ENCODE results near the gene RANBP3. TPM values are rescaled to one million over a fixed set of nuclear protein-coding genes. Genes with fewer than 3 reads are reported as not detected.
"Not testable (repeated sequence)": the region's sequence is repeated elsewhere in the genome, so short reads cannot be mapped to it uniquely, and the experiment has no call there.

RANBP3 gene
- total RNA-seq, 1 donor from 2014 or later: 77.8 TPM

DNA sequence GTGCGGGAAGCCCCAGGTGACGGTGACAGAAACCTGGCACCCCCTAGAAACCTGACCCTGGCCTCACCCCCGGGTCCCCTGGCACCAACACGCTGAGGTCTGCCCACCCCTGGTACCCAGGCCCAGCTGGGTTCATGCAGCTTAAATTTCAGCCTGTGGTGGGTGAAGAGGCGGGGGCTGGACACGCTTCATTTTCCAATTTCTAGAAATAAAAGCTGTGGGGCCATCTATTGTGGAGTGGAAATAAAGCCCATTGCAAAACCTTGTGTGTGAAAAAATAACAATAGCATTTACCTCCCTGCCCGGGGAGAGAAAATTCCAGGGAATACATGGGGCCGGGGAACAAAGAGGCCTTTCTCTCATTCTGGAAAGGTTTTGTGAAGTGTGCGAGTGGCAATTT lies 100.1 kb downstream of the RANBP3 start:
- no peak for TF ChIP-seq CTCF (IDR thresholded peaks at IDR 0.05)
- no peak for TF ChIP-seq EZH2 (IDR thresholded peaks at IDR 0.05)
- TF ChIP-seq EZH2phosphoT487 (IDR thresholded peaks at IDR 0.05): no peak
- Mint-ChIP-seq H3K4me3 (no peak overlapping the region), H3K4me1 (peaks cover 33% of the 10 kb centered on the region), H3K36me3 (no peaks in the 10 kb centered on the region), H3K9me3 (no peaks in the 10 kb centered on the region), H3K27ac (peak overlapping the region; percentile 90), H3K27me3 (ENCODE audit: insufficient read depth, low read depth) (peaks cover 7% of the 10 kb centered on the region)
- peak; percentile 57 for DNase-seq (ENCODE audit: low spot score)
- Histone ChIP-seq H4K20me1 (ENCODE audit: low read depth) (no peaks in the 10 kb centered on the region), H3K4me3 (no peak overlapping the region), H3K27me3 (no peaks in the 10 kb centered on the region), H3K4me1 (peaks cover 23% of the 10 kb centered on the region), H3K79me2 (ENCODE audit: low read depth) (no peaks in the 10 kb centered on the region), H2AFZ (replicated peaks) (no peak overlapping the region), H3K9ac (no peak overlapping the region), H3K4me2 (peak overlapping the region; percentile 27), H3F3A (ENCODE audit: low read depth) (peaks cover 16% of the 10 kb centered on the region), H3K9me3 (ENCODE audit: low read depth) (no peaks in the 10 kb centered on the region), H3K27ac (peak overlapping the region; percentile 56), H3K36me3 (no peaks in the 10 kb centered on the region)

DNA sequence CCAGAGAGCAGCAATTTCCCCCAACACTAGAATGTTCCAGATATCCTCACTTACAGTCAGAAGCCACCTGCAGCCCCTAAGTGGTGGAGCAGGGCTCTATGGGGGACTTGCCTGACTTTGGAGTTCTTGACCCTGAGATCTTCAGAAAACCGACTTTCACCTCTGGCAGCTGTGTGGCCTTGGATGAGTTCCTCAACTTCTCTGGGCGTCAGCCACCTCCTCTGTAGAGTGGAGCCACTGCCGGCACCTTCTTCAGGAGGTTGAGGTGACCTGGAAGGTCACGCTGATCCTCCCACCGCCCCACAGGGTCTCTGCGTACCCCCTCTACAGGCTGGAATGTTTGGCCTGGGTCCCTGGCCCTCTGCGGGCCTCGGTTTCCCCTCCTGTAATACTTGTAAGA lies 100.5 kb downstream of the RANBP3 start:
- Mint-ChIP-seq H3K9me3 (no peaks in the 10 kb centered on the region), H3K36me3 (no peaks in the 10 kb centered on the region), H3K27ac (no peak overlapping the region), H3K4me1 (peaks cover 33% of the 10 kb centered on the region), H3K4me3 (no peak overlapping the region), H3K27me3 (ENCODE audit: insufficient read depth, low read depth) (peaks cover 7% of the 10 kb centered on the region)
- Histone ChIP-seq H3K27ac (peak overlapping the region; percentile 56), H3K4me2 (peak overlapping the region; percentile 27), H3K9ac (no peak overlapping the region), H3K4me3 (no peak overlapping the region), H3K79me2 (ENCODE audit: low read depth) (no peaks in the 10 kb centered on the region), H3F3A (ENCODE audit: low read depth) (peaks cover 16% of the 10 kb centered on the region), H3K36me3 (no peaks in the 10 kb centered on the region), H2AFZ (replicated peaks) (no peak overlapping the region), H4K20me1 (ENCODE audit: low read depth) (no peaks in the 10 kb centered on the region), H3K4me1 (peaks cover 23% of the 10 kb centered on the region), H3K9me3 (ENCODE audit: low read depth) (no peaks in the 10 kb centered on the region), H3K27me3 (no peaks in the 10 kb centered on the region)
- TF ChIP-seq EZH2 (IDR thresholded peaks at IDR 0.05): no peak
- no peak for TF ChIP-seq EZH2phosphoT487 (IDR thresholded peaks at IDR 0.05)
- TF ChIP-seq CTCF (IDR thresholded peaks at IDR 0.05): no peak
- DNase-seq (ENCODE audit: low spot score): no peak

- H3K4me2 ChIP-seq; H3K9ac ChIP-seq; H2AFZ ChIP-seq (replicated peaks); H3K27ac ChIP-seq; H3K27me3 Mint-ChIP-seq (ENCODE audit: insufficient read depth, low read depth); H3K9me3 Mint-ChIP-seq; DNase-seq (ENCODE audit: low spot score); H3K4me3 ChIP-seq; H3K36me3 Mint-ChIP-seq; H3K9me3 ChIP-seq (ENCODE audit: low read depth); H3K79me2 ChIP-seq (ENCODE audit: low read depth); H3K27me3 ChIP-seq; H3K36me3 ChIP-seq; H4K20me1 ChIP-seq (ENCODE audit: low read depth); H3K27ac Mint-ChIP-seq: not testable (repeated sequence)
- Mint-ChIP-seq H3K4me3 (peak overlapping the region; percentile 49), H3K4me1 (peaks cover 22% of the 10 kb centered on the region)
- Histone ChIP-seq H3K4me1 (peaks cover 16% of the 10 kb centered on the region), H3F3A (ENCODE audit: low read depth) (peaks cover 16% of the 10 kb centered on the region)
Observed at GRCh38 chr19:5874496-5874895, 103.4 kb downstream of the RANBP3 start.

DNA sequence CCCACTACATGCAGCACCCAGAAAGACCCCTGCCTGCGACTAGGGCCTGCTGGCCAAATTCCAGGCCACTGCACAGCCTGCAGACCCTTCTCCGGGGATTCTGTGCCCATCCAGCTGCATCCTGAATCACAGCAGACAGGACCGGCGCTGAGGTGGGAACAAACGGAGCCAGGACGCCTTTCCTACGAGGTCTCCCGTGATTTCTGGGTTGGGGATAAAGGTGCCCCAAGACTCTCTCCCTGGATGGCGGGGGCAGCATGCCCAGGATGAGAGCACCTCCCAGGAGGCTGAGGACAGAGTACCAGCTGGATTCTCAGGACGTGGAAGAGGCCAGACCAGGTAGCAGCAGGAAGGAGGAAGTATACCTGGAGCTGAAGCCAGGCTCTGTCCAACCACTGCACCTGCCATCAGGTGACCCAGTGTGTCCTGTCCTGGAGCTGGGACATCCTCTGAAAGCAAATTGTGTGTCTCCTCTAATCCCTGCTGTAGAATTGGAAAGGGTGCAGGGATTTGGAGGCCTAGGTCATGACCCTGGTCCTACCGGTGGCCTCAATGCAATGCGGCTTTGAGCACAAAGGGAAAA lies 104.2 kb downstream of the RANBP3 start:
- Histone ChIP-seq H4K20me1 (ENCODE audit: low read depth) (no peaks in the 10 kb centered on the region), H3F3A (ENCODE audit: low read depth) (peaks cover 15% of the 10 kb centered on the region), H3K9me3 (ENCODE audit: low read depth) (no peaks in the 10 kb centered on the region), H3K79me2 (ENCODE audit: low read depth) (no peaks in the 10 kb centered on the region), H3K27me3 (no peaks in the 10 kb centered on the region), H3K27ac (no peak overlapping the region), H2AFZ (replicated peaks) (no peak overlapping the region), H3K4me2 (no peak overlapping the region), H3K36me3 (no peaks in the 10 kb centered on the region), H3K4me3 (no peak overlapping the region), H3K9ac (no peak overlapping the region), H3K4me1 (peaks cover 16% of the 10 kb centered on the region)
- H3K9me3 Mint-ChIP-seq: no peaks in the 10 kb centered on the region
- H3K4me1 Mint-ChIP-seq: peaks cover 14% of the 10 kb centered on the region
- TF ChIP-seq EZH2 (IDR thresholded peaks at IDR 0.05): no peak
- H3K27me3 Mint-ChIP-seq (ENCODE audit: insufficient read depth, low read depth): peaks cover 4% of the 10 kb centered on the region
- no peak overlapping the region for H3K4me3 Mint-ChIP-seq
- no peaks in the 10 kb centered on the region for H3K36me3 Mint-ChIP-seq
- H3K27ac Mint-ChIP-seq: no peak overlapping the region
- no peak for DNase-seq (ENCODE audit: low spot score)

All from neural progenitor cell (in vitro differentiated cells).